NCI-H146 treated with DMSO at 0.1 percent for 48 hours (cell line): ENCODE results near the gene MGARP.
A peak's percentile ranks its signal among the peaks of the same experiment; 100 is the strongest.
"Not testable (repeated sequence)": the region's sequence is repeated elsewhere in the genome, so short reads cannot be mapped to it uniquely, and the experiment has no call there.

Experiments
- DNase-seq: peaks from one replicate; lab custom pipeline; 2025; ENCODE audit not compliant: unreplicated experiment; lab: John Stamatoyannopoulos, UW

Gene MGARP

DNA sequence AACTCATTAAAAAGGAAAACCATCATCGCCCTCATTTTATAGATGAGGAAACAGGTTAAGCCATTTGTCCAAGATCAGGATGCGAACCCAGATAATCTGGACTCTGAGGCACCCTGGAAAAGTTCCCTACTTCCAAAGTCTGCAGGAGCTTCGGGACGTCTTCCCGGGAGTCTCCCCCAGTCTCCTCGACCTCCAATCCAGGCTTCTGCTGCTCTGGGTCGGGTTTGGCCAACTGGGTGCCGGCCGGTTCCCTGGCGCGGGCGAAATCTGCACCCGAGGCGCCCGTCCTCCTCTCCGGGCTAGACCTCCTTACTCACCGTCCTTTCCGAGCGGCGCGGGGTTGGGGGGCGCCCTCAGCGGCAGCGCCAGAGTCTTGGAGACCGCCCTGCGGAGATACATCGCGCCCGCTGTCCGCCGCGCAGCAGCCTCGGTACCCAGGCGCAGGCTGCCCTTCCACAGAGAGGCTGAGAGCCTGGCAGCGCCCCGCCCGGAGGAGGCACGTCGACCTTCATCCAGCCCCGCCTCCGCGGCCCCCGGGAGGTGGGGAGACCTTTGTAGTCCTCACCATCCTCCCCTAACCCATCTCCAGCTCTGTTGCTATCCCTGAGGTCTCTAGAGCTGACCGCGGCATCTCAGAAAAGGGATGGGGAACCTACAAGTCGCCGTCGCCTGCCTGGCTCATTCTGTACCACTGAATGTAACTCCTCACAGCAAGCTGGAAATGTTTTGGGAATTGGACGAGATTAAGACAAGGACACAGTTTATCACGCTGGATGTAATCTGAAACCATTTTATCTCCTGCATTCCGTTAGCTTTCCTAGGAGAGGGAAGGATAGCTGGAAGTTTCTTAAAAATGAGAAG is at the start of gene MGARP:
TSS of gene MGARP (minus strand) at position 466 of the 861 bp plus-strand sequence. CDS start at position 399, 67 bp downstream.
- DNase-seq, result no peak

GRCh38 chr4:139329665-139330200 is 49.7 kb upstream of the MGARP start:
- DNase-seq, result no peak

GRCh38 chr4:139324620-139325019 is 44.6 kb upstream of the MGARP start:
- no peak for DNase-seq

GRCh38 chr4:139322541-139322940 is 42.5 kb upstream of the MGARP start:
- not testable (repeated sequence) for DNase-seq

DNA sequence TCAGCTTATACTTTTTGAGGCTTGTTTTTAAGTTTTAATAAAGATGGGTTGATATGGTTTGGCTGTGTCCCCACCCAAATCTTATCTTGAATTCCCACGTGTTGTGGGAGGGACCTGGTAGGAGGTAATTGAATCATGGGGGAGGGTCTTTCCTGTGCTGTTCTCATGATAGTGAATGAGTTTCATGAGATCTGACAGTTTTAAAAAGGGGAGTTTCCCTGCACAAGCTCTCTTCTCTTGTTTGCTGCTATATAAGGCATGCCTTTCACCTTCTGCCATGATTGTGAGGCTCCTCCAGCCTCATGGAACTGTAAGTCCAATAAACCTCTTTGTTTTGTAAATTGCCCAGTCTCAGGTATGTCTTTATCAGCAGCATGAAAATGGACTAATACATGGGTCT is 42.0 kb upstream of the MGARP start:
- not testable (repeated sequence) for DNase-seq

- no peak for DNase-seq
Observed at GRCh38 chr4:139319571-139319970, 39.5 kb upstream of the MGARP start.

DNA sequence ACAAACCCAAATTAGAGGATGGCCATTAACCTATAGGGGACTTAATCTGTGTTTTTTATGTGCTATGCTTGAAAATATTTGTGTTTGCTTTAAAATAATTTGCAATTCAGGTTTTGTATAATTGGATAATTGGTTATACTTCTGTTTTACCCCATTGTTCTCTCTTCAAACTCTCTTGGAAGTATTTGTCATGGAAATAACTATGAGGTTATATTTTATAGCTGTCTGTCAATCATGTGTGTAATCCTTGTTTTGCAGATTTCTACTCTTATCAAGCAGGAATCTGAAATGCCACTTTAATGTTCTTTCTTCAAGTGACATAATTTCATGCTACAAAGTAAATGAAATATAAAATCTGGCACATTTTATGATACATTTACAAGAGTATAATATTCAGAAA is 37.6 kb upstream of the MGARP start:
- DNase-seq, result no peak

DNA sequence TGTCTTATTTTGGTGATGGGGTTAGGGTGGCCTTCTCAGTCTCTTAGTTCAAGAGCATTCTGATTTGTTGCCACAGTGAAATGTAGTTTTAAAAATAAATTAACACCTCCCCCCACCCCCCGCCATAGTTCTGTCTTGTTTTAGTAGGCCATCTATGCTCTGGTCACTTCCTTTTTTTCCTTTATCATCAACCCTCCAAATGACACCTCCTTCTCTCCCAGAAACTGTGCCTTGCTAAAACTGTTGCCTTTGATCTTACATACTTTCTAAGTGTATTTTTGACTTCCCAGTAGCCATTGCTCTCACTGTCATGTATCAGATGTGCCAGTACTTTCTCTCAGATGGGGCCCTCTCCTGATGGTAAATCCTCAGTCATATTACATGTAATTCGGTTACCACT is 36.7 kb upstream of the MGARP start:
- DNase-seq, result no peak

DNA sequence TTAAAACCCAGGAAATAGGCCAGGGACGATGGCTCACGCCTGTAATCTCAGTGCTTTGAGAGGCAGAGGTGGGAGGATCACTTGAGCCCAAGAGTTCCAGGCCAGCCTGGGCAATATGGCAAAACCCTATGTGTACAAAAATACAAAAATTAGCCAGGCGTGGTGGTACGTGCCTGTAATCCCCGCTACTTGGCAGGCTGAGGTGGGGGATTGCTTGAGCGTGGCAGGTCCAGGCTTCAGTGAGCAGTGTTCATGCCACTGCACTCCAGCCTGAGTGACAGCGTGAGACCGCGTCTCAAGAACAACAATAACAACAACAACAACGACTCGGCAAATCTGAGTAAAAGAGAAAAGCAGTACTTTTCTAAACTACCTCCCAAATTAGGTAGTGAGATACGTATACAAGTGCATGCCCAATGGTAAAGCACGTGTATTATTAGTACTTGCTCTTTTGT is 35.2 kb upstream of the MGARP start:
- no peak for DNase-seq

DNA sequence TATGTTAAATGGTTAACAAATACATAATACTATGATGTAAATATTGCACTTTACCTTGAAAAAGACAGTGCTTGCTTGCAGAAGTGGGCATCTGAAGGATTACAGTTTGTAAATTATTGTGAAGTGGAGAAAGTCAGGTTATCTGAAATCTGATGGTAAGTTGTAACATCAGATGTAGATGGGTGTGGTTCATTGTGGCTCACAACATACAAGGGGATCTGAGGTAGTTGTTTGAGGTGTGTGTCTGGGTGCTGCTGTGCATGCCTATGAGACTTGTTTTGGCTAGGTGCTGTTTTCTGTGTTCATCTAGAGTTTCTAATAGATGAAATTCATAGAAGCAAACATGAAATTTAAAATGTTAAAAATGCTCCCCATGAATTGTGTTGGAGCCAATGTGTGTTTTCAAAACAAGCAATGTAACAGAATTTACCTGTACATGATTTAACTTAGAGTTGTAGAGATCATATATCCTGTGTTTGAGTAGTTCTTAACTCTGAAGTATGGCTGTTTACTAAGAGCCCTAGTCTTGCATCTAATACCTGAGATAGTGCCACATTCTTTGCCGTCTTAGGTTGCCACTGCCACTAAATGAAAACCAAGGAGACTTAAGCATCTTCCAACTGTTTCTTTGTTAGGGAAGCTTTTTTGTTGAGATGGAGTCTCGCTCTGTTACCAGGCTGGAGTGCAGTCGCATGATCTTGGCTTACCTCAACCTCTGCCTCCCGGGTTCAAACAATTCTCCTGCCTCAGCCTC is 34.2 kb upstream of the MGARP start:
- no peak for DNase-seq

DNA sequence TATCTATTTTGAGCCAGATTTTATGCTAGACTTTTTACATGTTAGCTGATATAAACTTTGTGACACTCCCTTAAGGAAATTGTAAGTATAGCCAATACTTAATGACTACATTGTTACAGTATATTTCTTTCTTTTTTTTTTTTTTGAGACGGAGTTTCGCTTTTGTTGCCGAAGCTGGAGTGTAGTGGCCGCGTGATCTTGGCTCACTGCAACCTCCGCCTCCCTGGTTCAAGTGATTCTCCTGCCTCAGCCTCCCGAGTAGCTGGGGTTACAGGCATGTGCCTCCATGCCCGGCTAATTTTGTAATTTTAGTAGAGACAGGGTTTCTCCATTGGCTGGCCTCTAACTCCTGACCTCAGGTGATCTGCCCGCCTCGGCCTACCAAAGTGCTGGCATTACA is 33.4 kb upstream of the MGARP start:
- DNase-seq, result not testable (repeated sequence)

GRCh38 chr4:139312552-139313332 is 32.7 kb upstream of the MGARP start:
- DNase-seq, result no peak

- no peak for DNase-seq
Observed at GRCh38 chr4:139311909-139312308, 31.9 kb upstream of the MGARP start.

DNA sequence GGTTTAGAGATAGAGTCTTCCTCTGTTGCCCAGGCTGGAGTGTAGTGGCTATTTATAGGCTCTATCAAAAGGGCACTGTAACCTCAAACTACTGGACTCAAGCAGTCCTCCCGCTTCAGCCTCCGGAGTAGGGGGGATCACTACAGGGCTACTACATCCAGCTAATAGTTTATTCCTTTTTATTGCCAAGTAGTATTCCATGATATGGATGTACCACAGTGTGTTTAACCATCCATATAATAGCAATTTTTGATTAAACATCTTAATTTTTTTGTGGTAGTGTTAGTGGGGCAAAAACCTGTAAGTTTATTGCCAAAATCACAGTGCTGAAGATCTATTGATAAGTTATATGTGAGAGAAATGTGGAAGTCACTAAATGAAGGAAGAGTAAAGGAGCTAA is 24.9 kb upstream of the MGARP start:
- no peak for DNase-seq

- DNase-seq, result peak; percentile 37
Observed at GRCh38 chr4:139301821-139302611, 22.0 kb upstream of the MGARP start, which contains the start of gene NDUFC1. NDUFC1 (minus strand) TSS chr4:139302477; CDS start chr4:139295798, 6,679 bp downstream.

GRCh38 chr4:139301113-139301820 is 21.2 kb upstream of the MGARP start, which contains the start of gene NAA15:
NAA15 (plus strand) TSS chr4:139301505; CDS start chr4:139301778, 273 bp downstream.
- DNase-seq, result peak; percentile 83

DNA sequence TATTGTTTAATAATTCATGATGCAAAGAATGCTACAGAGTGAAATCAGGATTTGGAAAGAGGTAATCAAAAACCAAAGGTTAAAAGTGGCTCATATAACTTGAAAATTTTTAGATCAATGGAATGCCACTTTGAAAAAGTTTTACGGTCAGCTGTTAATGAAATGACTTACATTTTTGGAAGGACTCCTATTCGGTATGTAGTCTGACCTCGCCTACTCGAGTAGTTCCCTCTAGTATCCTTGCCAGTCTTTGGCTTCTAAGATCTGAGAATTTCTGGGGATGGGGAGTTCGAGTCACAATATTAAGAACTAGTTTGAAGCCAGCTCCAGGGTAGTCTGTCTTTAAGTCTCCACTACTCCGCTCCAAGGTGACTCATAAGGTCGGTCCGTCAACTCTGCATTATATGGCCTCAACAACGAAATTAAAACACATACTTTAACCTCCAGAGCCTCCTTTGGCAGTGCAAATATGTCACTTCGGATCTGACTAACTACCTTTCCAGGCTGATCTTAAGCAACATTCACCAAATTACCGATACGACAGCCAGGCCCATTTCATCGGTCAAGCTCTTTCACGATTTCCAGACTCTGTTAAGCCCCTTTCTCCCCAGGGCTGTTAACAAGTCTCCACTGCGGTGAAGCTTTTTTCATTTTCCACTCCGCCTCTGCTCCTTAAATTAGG is 20.5 kb upstream of the MGARP start:
- DNase-seq, result peak; percentile 81

DNA sequence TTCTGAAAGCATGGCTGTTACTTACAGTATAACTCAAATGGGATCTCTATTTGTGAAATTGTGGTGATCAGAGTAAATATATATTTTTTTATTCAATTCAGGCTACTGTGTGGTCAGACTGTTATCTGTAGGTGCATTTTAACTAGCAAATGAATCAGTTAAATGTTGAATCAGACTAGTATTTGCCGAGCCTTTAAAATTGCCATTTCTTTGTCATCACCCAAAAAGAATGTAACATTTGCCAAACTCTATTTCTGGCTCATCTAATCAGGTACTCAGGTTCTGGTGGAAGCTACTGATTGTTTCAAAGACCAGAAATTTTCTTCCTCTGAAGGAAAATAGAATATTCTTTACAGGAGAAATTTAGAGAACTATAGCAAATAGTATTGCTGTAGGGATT is 19.5 kb upstream of the MGARP start:
- no peak for DNase-seq

GRCh38 chr4:139297001-139297410 is 17.0 kb upstream of the MGARP start:
- DNase-seq, result no peak
